Mesenteric fat pad (tissue), 1 donor: Measurements from ENCODE around the gene HDAC4. TPM values are rescaled to one million over a fixed set of nuclear protein-coding genes. Genes with fewer than 3 reads are reported as not detected.
A peak's percentile ranks its signal among the peaks of the same experiment; 100 is the strongest.

ENCODE experiments used
- DNase-seq: peaks from one replicate; pipeline ENCODE4 v3.0.0-alpha.2; 2020; ENCODE audit warnings: low spot score
- total RNA-seq: library from RNA; stranded (reverse); fragmentation: NEBNext Ultra II Directional; extraction: Animal tissue kit (Norgen Biotek cat#: 25700); gene quantifications from one replicate; pipeline ENCODE4 v1.2.1, GENCODE V29; 2021
- donor health status: DM: yes; HTN: yes; CAD: no.

The HDAC4 gene
- total RNA-seq, 1 donor from 2014 or later, result 44.9 TPM

GRCh38 chr2:239164335-239164871 lies 236.4 kb downstream of the HDAC4 start:
- DNase-seq, result peak; percentile 71

GRCh38 chr2:239163688-239164334 lies 237.0 kb downstream of the HDAC4 start:
- DNase-seq, result peak; percentile 73

GRCh38 chr2:239162976-239163687 lies 237.7 kb downstream of the HDAC4 start:
- DNase-seq, result peak; percentile 71

GRCh38 chr2:239162141-239162821 lies 238.5 kb downstream of the HDAC4 start:
- peak; percentile 80 for DNase-seq

GRCh38 chr2:239161711-239162140 lies 239.1 kb downstream of the HDAC4 start:
- DNase-seq, result peak; percentile 80

DNA sequence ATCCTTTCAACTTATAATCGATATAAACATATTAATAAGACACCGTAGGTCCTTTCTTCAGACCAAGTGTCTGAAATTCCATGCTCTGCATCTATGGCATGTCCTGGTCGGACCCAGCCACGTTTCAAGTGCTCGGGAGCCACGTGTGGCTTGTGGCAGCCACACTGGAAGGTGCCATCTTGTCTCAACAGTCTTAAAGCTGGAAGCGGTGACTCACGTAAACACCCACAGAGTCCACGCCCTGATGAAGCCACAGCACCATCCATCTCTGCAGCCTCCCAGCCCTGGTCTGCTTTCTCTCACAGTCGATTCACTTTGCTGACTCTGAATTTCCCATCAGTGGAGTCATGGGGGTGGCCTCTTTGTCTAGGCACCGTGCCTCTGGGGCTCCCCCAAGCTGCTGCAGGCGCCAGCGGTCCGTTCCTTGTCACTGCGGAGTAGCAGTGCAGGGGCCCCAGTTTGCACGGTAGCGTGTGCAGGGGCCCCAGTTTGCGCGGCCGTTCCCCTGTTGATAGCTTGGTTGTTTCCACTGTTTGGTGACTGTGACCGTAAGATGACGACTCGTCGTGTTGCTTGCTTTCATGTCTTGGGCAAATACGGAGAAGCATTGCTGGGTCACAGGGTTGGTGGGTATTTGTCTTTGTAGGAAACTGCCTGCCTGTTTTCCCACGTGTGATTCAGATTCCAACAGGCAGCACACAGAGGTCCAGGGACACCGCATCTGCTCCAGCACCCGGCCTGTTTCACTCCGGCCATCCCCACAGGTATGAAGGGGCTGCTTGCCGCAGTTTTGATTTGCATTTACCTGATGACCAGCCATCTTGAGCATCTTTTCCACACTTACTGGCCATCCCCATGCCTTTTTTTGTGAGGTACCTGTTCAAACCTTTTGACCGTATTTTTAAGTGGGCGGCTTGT lies 240.3 kb downstream of the HDAC4 start:
- DNase-seq, result peak; percentile 80

DNA sequence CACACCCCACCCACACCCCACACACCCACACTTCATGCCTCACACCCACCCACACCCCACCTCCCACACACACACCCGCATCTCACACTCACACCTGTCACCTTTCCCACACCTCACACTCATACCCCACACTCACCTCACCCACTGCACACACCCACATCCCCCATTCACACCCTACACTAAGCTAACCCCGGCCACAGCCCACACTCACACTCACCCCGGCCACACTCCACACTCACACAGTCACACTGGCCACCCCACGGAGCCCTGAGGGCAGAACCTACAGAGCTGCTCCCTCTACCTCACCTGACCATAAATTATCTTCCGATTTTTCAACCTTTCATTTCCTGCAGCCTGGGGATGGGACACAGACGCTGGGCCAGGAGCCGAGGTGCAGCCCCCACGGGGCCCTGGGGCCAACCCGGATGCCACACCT lies 241.3 kb downstream of the HDAC4 start:
- DNase-seq, result peak; percentile 47

- DNase-seq, result peak; percentile 74
Measured at GRCh38 chr2:239158641-239159475, 242.0 kb downstream of the HDAC4 start.

DNA sequence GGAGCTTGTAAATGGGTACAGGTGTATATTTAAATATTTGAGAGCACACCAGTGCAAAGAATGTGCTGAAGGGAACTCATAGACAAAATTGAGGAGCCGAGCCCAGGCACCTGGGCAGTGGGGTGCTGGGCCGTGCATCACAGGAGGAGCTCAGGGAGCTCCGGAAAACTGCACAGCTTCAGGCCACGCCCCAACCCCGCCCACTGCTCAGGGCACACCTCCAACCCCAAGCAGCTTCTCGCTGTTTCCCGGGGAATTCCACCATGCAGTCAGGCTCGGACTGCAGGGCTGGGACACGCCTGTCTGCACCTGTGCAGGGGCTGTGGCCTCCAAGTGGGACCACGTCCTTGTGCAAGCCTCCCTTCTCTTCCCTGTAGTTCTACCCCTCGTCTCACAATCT lies 243.0 kb downstream of the HDAC4 start:
- peak; percentile 84 for DNase-seq

DNA sequence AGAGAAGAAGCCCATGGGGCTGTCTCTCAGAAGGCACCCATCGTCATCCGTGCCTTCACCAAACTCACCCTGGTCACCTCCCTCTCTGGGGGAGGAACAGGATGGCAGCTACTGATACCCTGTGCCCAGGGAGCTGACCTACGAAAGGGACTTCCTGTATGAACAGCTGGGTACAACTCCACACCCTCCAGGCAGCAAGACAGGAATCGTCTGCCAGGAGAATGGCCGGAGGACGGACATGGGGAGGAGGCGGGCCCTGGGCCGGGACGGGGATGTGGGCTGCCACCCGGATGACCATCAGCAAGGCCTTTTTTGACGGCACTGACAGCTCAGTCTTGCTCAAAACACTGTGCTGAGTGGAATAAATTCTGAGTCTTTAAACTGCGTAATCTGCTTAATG lies 243.6 kb downstream of the HDAC4 start:
- peak; percentile 80 for DNase-seq

GRCh38 chr2:239156516-239157265 lies 244.1 kb downstream of the HDAC4 start:
- DNase-seq, result peak; percentile 51

DNA sequence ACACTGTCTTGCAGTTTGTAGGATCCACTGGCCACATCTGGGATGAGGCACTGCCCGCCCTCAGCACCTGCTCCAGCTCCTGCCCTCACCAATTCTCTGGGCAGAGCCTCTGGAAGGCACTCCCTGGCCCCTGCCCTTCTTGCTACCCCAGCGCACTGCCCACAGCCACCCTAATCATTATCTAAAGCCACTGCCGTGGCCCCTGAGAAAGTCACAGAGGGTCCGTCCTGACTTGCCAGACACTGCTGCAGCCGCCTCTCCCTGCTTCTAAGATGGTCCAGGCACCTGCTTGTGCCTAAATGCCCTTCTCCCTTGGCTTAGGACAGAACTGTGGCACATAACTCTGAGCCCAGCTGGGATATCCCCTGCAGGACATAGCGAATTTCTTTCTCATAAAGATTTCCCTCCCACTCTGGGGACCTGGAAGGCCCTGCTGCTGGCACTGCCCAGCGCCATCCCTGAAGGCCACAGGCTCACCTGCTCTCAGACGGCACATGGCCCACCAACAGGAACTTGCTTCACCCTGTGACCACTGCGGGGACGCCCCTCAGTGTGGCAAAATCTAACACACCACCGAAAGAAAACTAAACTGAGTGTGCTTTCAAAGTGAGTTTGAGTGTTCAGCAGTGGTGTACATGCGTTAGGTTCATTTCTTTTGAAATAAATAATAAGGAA lies 244.9 kb downstream of the HDAC4 start:
- DNase-seq, result peak; percentile 57

- peak; percentile 82 for DNase-seq
Measured at GRCh38 chr2:239154971-239155805, 245.6 kb downstream of the HDAC4 start.

GRCh38 chr2:239153806-239154591 lies 246.8 kb downstream of the HDAC4 start:
- peak; percentile 76 for DNase-seq

DNA sequence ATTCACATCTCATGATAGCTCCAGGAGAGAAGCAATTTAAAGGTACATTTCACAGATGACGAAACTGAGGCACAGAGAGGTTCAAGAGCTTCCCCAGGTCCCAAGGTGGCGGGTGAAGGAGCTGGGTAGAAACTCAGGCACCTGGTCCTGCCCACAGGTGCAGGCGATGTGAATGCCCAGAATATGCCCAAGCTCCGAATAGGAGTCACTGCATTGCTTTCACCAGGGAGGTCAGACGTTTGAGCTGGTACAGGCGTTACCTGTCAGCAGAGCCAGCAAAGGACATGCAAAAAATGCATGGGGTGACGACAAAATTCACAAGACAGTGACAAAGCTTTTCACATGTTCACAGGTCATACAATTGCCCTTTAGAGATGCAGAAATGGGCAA lies 247.9 kb downstream of the HDAC4 start:
- peak; percentile 35 for DNase-seq

DNA sequence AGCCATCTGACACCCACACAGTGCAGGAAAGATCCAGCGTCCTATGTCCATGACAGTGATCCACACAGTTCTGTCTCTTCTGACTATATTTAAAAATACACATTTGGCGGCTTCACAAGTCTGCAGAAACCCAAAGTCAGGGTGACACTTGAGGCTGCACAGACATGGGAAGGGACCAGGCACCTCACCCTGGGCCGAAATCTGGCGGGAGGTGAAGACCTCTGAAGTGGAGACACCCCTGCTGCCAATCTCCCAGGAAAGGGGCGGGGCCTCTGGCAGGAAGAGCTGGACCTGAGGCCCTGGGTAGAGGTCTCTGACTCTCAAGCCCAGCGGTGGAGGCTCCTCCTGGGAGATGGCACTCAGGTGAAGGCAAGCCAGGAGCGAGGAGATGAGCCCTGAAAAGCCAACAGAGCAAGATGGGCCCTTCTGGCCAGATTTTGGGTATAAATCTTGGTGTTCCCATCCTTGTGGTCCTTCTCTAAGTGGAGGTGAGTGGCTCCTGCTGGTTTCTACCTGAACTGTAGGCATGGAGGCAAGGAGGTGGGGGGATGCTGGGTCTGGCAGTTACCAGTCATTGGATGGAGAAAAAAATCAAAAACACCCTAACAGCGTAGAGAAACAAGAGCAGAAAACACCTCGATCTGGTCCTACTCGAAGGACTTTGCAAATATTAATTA lies 248.4 kb downstream of the HDAC4 start:
- DNase-seq, result peak; percentile 83
